K562 (cell line): Measurements from ENCODE around the gene GNAT3. TPM values are rescaled to one million over a fixed set of nuclear protein-coding genes. Genes with fewer than 3 reads are reported as not detected.

ENCODE experiments used
- ATAC-seq: fragments of 200-7000 bp; cut with Tn5 transposase; 3 replicates; pipeline ENCODE4 v1.9.1; 2020; ENCODE audit warnings: moderate library complexity
- BruUV-seq: library from RNA; stranded (reverse); fragments of 400-500 nt; replicated peaks from 2 replicates; lab custom pipeline; 2021; lab: Mats Ljungman, UMichigan
- CTCF ChIA-PET: fragments of 300-600 bp; formaldehyde crosslinking; extraction: SDS; loops from one replicate; lab custom pipeline; 2021; ENCODE audit warnings: low intra/inter-chr PET ratio; lab: Yijun Ruan, JAX
- POLR2A ChIA-PET: fragments of 300-600, 350-650 bp; sonication (Branson Sonifier 250); formaldehyde crosslinking; extraction: SDS; loops from one replicate; lab custom pipeline; 2021; ENCODE audit warnings: antibody characterized with exemption, inconsistent platforms; lab: Yijun Ruan, JAX
- DNase-seq, 4 experiments: peaks; one replicate each; pipeline versions ENCODE4 v3.0.0 to v3.0.0-alpha.2; 2011 to 2018; ENCODE audit warnings: low spot score in 3 of 4, mixed read lengths in 3 of 4; ENCODE audit errors: extremely low read depth in 1 of 4
- FAIRE-seq: peaks from 2 replicates; lab custom pipeline; 2011; peaks lifted over from hg19 to GRCh38; lab: Jason Lieb, UNC
- H2AFZ ChIP-seq: 2 replicates; pipeline ENCODE4 v1.6.0; 2011; ENCODE audit warnings: low read depth, low read length, control low read depth, inconsistent platforms
- H3K27ac ChIP-seq: fragments of 200-600 bp; 3 replicates; pipeline ENCODE4 v1.8.0; 2011; ENCODE audit warnings: low read depth, mild to moderate bottlenecking, control low read depth, inconsistent platforms, low read length, moderate library complexity, mixed read lengths; ENCODE audit errors: extremely low read depth
- H3K27me3 ChIP-seq, 2 experiments: fragments of 300-600 bp in 1 of 2; 2 replicates in 1 of 2; 3 replicates in 1 of 2; pipeline versions ENCODE4 v1.6.0 to v1.8.0; 2011; ENCODE audit warnings: inconsistent platforms in 2 of 2, low read length in 2 of 2, mild to moderate bottlenecking in 1 of 2, mixed read lengths in 1 of 2, moderate library complexity in 1 of 2; ENCODE audit not compliant: control insufficient read depth in 2 of 2, insufficient read depth in 2 of 2
- H3K36me3 ChIP-seq: fragments of 300-600 bp; 3 replicates; pipeline ENCODE4 v1.8.0; 2011; ENCODE audit warnings: mild to moderate bottlenecking, low read length, inconsistent platforms; ENCODE audit not compliant: control insufficient read depth, insufficient read depth
- H3K4me1 ChIP-seq, 2 experiments: fragments of 200-600 bp in 1 of 2; replicated peaks in 1 of 2; 2 replicates in 1 of 2; 3 replicates in 1 of 2; pipeline versions ENCODE4 v1.5.1 to v1.8.0; 2011; ENCODE audit warnings: inconsistent platforms in 2 of 2, low read length in 2 of 2, mild to moderate bottlenecking in 1 of 2, mixed read lengths in 1 of 2, moderate library complexity in 1 of 2; ENCODE audit not compliant: control insufficient read depth in 2 of 2, insufficient read depth in 2 of 2
- H3K4me2 ChIP-seq: 2 replicates; pipeline ENCODE4 v1.6.1; 2011; ENCODE audit warnings: low read length, control low read depth, inconsistent platforms, mixed read lengths; ENCODE audit not compliant: insufficient read depth
- H3K4me3 ChIP-seq: fragments of 200-600 bp; sonication (generic), shearing (Covaris generic); 2 replicates; pipeline ENCODE4 v1.5.1; 2016; ENCODE audit warnings: control low read depth, inconsistent platforms
- H3K79me2 ChIP-seq: fragments of 200-600 bp; 3 replicates; pipeline ENCODE4 v1.8.0; 2011; ENCODE audit warnings: low read length, inconsistent platforms; ENCODE audit not compliant: control insufficient read depth, insufficient read depth
- H3K9ac ChIP-seq, 2 experiments: 2 replicates each; pipeline versions ENCODE4 v1.6.0 to v1.6.1; 2011; ENCODE audit warnings: low read depth in 2 of 2, low read length in 2 of 2, control low read depth in 1 of 2, inconsistent platforms in 1 of 2, mild to moderate bottlenecking in 1 of 2, mixed read lengths in 1 of 2; ENCODE audit not compliant: insufficient read depth in 1 of 2
- H3K9me1 ChIP-seq: one replicate; pipeline ENCODE4 v1.6.0; 2011; ENCODE audit warnings: inconsistent platforms, mild to moderate bottlenecking, low read length, moderate library complexity; ENCODE audit not compliant: control insufficient read depth, insufficient read depth
- H3K9me3 ChIP-seq: replicated peaks from 2 replicates; pipeline ENCODE4 v1.5.1; 2011; ENCODE audit warnings: low read depth, low read length, inconsistent platforms; ENCODE audit not compliant: control insufficient read depth, insufficient read depth
- H4K20me1 ChIP-seq: replicated peaks from 2 replicates; pipeline ENCODE4 v1.6.1; 2011; ENCODE audit warnings: low read length, inconsistent platforms, mixed read lengths; ENCODE audit not compliant: control insufficient read depth, insufficient read depth
- ATF4 ChIP-seq: fragments of 450-650 bp; formaldehyde crosslinking; IDR thresholded peaks from 2 replicates; pipeline ENCODE4 v1.4.0; 2022; ENCODE audit warnings: mild to moderate bottlenecking, moderate library complexity
- CREBBP ChIP-seq: IDR thresholded peaks from one replicate; pipeline ENCODE4 v1.6.1; 2012; ENCODE audit warnings: low read depth, mild to moderate bottlenecking, control low read depth, inconsistent platforms, low read length
- GTF2E2 ChIP-seq: fragments of 200-800 bp; sonication (Bioruptor generic); IDR thresholded peaks from 2 replicates; pipeline ENCODE4 v1.6.1; 2016; ENCODE audit warnings: missing genetic modification characterization, missing compliant biosample characterization
- HDAC6 ChIP-seq: IDR thresholded peaks from 2 replicates; pipeline ENCODE4 v1.6.1; 2012; ENCODE audit warnings: low read depth, mild to moderate bottlenecking, control low read depth, inconsistent platforms, low read length, moderate library complexity
- NCOA2 ChIP-seq, 2 experiments: fragments of 450-650 bp; IDR thresholded peaks; 2 replicates each; pipeline ENCODE4 v1.6.1; 2018; ENCODE audit warnings: mild to moderate bottlenecking in 2 of 2, moderate library complexity in 1 of 2; ENCODE audit not compliant: partially characterized antibody in 2 of 2
- NR1H2 ChIP-seq: sonication (generic); formaldehyde crosslinking; IDR thresholded peaks from 2 replicates; pipeline ENCODE4 v1.4.0; 2020; ENCODE audit warnings: mild to moderate bottlenecking, missing genetic modification reagents
- NRF1 ChIP-seq, 2 experiments: fragments of 450-650 bp; IDR thresholded peaks in 1 of 2; conservative IDR thresholded peaks in 1 of 2; 2 replicates each; pipeline ENCODE4 v1.6.1; 2014; ENCODE audit warnings: mild to moderate bottlenecking in 2 of 2
- POLR3G ChIP-seq: IDR thresholded peaks from 2 replicates; pipeline ENCODE4 v1.6.1; 2011; ENCODE audit not compliant: insufficient read length, insufficient replicate concordance; ENCODE audit errors: extremely low read depth
- RNF2 ChIP-seq: sonication (generic); IDR thresholded peaks from 2 replicates; pipeline ENCODE4 v1.6.1; 2016
- THAP12 ChIP-seq: fragments of 250-450 bp; sonication (Bioruptor Pico); IDR thresholded peaks from 2 replicates; pipeline ENCODE4 v1.9.0; 2021; ENCODE audit warnings: mild to moderate bottlenecking, inconsistent platforms
- XRCC3 ChIP-seq: fragments of 450-650 bp; IDR thresholded peaks from 2 replicates; pipeline ENCODE4 v1.6.1; 2017; ENCODE audit warnings: mild to moderate bottlenecking, moderate library complexity
- ZNF184 ChIP-seq: sonication (generic); formaldehyde crosslinking; IDR thresholded peaks from 2 replicates; pipeline ENCODE4 v1.5.0; 2020; ENCODE audit warnings: missing genetic modification reagents
- ZNF707 ChIP-seq: fragments of 250-450 bp; sonication (Bioruptor Pico); conservative IDR thresholded peaks from 2 replicates; pipeline ENCODE4 v1.8.0; 2022; ENCODE audit warnings: inconsistent platforms, mild to moderate bottlenecking, moderate library complexity
- ZNF717 ChIP-seq: fragments of 250-450 bp; sonication (Bioruptor Pico); IDR thresholded peaks from 2 replicates; pipeline ENCODE4 v1.5.0; 2021
- WGBS: fragments of 100-300 bp; shearing (Covaris generic); methylation state at CpG from one replicate; pipeline ENCODE4 v1.1.6; 2016; ENCODE audit warnings: low coverage, mixed read lengths; ENCODE audit not compliant: insufficient coverage; ENCODE audit errors: missing lambda C conversion rate; 5-methylcytosine and 5-hydroxymethylcytosine counted together
- in situ Hi-C: fragments of 300-500 bp; cut with MboI; formaldehyde crosslinking; loops from 4 replicates; pipeline ENCODE4 v1.15.0; 2018; ENCODE audit warnings: inconsistent platforms, mixed read lengths
- intact Hi-C: fragments of 100-400 bp; cut with micrococcal nuclease; formaldehyde crosslinking; loops from 2 replicates; pipeline ENCODE4 v1.14.2; 2022
- polyA plus RNA-seq, 8 experiments: library from polyadenylated mRNA; depleted of rRNA in 4 of 8; stranded (reverse) in 5 of 8; unstranded in 3 of 8; fragments of >200 nt; fragmentation: Nextera tagmentation in 2 of 8; fragmentation: Illumina TruSeq in 1 of 8; extraction: Ambion mirVana in 2 of 8; extraction: Trizol in 1 of 8; gene quantifications; 2 replicates each; pipeline versions ENCODE4 v1.2.1 to v1.2.3, GENCODE V29; 2011 to 2014; ENCODE audit warnings: inconsistent platforms in 1 of 8, missing spikeins in 1 of 8
- total RNA-seq, 7 experiments: library from RNA; depleted of rRNA in 6 of 7; stranded (reverse); fragments of >200 nt in 6 of 7; fragmentation: Illumina TruSeq in 2 of 7; extraction: Trizol in 2 of 7; gene quantifications; 2 replicates each; pipeline versions ENCODE4 v1.2.1 to v1.2.3, GENCODE V29; 2011 to 2021; ENCODE audit warnings: low replicate concordance in 1 of 7
- TF ChIP-seq, protein P1 (sequence below): IDR thresholded peaks from 2 replicates; pipeline ENCODE4 v1.6.1; 2014; ENCODE audit warnings: antibody characterized with exemption

GNAT3 gene
- total and polyA plus RNA-seq, 9 of the 15 experiments (the other 6 are each of a cell fraction or from before 2014, with no cell fraction given), result not detected

DNA sequence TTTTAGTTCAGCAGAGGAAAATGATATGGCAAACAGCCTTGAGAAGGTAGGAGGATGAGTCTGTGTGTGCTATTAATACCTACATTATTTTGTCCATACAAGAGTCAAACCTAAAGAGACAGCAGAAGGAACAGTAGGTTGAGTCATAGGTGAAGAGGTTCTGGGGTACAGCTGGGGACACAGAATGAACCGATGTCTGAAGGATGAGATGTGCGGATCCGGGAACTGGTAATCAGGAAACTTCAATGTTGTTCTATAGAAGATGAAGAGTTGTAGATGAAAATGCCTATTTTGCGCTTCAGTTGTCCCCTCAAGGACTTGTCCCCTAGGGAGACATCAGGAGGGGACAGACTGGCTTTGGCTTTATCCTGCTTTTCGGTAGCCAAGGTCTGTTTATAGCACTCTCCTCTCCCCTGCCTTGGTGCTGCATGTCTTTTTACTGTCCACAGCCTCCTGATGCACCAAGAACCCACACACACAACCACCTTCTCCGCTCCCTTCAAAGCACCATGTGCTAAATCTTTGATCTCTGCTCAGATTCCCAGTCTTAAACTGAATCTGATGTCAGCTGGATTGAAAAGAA is 94.6 kb downstream of the GNAT3 start (continued):
- TF ChIP-seq NR1H2 (CRISPR knock-in tag) (no peak), ZNF707 (CRISPR knock-in tag) (no peak), GTF2E2 (tag) (no peak)
- TF ChIP-seq, protein P1, sequence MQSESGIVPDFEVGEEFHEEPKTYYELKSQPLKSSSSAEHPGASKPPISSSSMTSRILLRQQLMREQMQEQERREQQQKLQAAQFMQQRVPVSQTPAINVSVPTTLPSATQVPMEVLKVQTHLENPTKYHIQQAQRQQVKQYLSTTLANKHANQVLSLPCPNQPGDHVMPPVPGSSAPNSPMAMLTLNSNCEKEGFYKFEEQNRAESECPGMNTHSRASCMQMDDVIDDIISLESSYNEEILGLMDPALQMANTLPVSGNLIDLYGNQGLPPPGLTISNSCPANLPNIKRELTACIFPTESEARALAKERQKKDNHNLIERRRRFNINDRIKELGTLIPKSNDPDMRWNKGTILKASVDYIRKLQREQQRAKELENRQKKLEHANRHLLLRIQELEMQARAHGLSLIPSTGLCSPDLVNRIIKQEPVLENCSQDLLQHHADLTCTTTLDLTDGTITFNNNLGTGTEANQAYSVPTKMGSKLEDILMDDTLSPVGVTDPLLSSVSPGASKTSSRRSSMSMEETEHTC, result no peak

DNA sequence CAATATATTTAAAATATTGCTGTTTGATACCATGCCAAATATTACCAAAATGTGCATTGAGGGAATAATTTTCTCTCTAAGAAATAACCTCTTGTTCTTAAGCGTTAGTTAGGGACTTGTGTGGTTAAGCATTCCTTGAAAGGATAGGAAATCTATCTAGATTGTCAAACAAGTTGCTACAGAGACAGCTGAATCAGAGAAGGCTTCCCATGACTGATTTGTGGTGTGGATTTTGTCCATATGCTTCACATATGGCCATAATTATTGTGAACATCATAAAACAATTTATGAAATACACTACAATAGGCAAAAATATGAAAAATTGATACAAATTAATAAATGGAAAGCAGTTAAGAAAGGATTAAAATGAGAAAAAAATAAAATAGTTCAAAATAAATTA is 96.3 kb downstream of the GNAT3 start:
- no peak overlapping the region for H3K4me3 ChIP-seq
- ChIA-PET POLR2A (no interaction called here), CTCF (no interaction called here)
- WGBS, result 3% methylated on average over 1 of the region's 1 CpG
- H3K9me3 ChIP-seq, result no peaks in the 10 kb centered on the region; the same call in 1 of the 2 replicates
- DNase-seq, result no peak
- H3K79me2 ChIP-seq, result no peaks in the 10 kb centered on the region
- in situ Hi-C loops (no loop called here), intact Hi-C loops (no loop called here)
- H3K9ac ChIP-seq, result no peak overlapping the region
- H2AFZ ChIP-seq, result no peak overlapping the region
- BruUV-seq, result no TSS peak
- no peak for FAIRE-seq
- no peak overlapping the region for H3K27ac ChIP-seq
- TF ChIP-seq POLR3G (no peak), ZNF717 (no peak), ATF4 (CRISPR knock-in tag) (no peak), RNF2 (no peak), NRF1 (conservative IDR thresholded peaks at IDR 0.05 in 1 of 2, IDR thresholded peaks at IDR 0.05 in 1 of 2) (no peak), HDAC6 (no peak), THAP12 (CRISPR knock-in tag) (no peak), NCOA2 (IDR thresholded peaks at IDR 0.05; ENCODE audit: partially characterized antibody in 2 of 2) (no peak), XRCC3 (no peak), ZNF184 (no peak), CREBBP (no peak)
- no peaks in the 10 kb centered on the region for H3K9me1 ChIP-seq
- no peak overlapping the region for H3K4me2 ChIP-seq
- no peaks in the 10 kb centered on the region for H3K4me1 ChIP-seq
- no peaks in the 10 kb centered on the region for H3K27me3 ChIP-seq
- no peak for ATAC-seq
- H4K20me1 ChIP-seq, result no peaks in the 10 kb centered on the region
- no peaks in the 10 kb centered on the region for H3K36me3 ChIP-seq
